HG02840 (cell line): ENCODE results near the gene TAB2.

ENCODE experiments used
- ATAC-seq: cut with Tn5 transposase; IDR thresholded peaks from one replicate; pipeline ENCODE4 v1.9.1; 2021; ENCODE audit warnings: mild to moderate bottlenecking, moderate library complexity, moderate number of reproducible peaks; ENCODE audit not compliant: unreplicated experiment, low FRiP score

Gene TAB2

DNA sequence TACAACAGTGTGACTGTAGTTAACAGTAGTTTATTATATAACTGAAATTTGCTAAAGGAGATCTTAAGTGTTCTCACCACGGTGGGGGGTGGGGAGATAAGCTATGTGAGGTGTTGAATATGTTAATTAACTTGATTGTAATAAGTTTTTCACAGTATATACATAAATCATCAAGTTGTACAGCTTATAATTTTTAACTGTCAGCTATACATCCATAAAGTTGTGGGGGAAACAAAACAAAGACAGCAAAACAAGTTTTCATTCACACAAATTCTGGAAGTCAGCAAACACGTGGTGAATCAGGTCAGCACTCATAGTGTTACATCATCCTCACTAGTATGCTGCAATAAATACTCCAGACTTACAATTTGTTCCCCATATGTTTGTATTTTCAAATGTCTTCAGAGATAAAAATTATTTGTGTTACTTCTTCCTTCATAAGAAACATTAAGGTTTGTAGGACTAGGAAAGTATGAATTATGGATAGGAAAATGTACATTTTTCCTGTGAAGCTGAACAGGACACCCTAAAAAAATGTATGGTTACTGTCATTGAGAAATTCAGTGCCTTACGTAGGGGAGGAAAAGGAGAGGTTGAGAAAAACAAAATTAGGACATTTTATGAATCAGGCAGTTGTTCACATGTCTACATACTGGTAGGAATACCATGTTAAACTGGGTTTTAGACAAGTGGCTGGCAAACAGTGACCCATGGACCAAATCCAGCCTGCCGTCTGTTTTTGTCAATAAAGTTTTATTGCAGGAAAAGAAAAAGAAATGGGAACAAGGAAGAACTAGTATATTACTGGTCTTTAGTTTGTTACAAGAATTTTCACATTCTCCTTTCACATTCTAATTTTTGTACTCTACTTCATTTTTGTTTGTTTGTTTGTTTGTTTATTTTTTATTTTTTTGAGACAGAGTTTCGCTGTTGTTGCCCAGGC is 88.6 kb downstream of the TAB2 start:
- no peak for ATAC-seq

DNA sequence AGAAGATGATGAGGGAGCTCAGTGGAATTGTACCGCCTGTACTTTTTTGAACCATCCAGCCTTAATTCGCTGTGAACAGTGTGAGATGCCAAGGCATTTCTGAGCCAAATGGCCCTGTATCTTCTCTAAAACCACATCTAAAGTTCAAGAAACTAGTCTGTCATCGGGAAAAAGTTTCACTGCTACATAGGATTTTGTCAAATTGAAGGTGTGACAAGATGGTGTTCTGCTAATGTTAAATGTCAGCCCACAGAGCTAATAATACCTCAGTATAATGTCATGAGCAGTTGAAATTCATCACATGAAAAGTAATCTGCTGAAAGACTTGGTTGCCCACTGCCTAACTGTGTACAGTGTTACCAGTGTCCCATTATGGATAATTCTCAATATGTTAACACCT is 92.1 kb downstream of the TAB2 start:
- no peak for ATAC-seq

DNA sequence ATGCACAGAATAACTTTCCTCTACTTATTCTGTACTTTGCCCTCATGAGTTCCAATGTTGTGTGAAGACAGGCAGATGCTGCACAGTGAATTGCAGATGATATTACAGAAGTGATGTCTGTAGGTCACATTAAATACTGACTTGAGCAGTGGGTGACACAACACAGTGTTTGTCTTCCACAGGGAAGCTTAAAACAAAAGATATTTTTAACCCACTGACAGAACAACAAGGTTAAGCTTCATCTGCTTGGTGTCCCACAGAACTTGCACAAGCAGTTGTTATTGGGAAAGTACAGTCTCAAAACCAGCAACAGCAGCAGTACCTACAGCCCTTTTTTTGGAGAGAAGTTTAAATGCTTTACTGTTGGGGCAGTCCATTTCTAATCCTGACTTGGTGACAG is 93.0 kb downstream of the TAB2 start:
- no peak for ATAC-seq

DNA sequence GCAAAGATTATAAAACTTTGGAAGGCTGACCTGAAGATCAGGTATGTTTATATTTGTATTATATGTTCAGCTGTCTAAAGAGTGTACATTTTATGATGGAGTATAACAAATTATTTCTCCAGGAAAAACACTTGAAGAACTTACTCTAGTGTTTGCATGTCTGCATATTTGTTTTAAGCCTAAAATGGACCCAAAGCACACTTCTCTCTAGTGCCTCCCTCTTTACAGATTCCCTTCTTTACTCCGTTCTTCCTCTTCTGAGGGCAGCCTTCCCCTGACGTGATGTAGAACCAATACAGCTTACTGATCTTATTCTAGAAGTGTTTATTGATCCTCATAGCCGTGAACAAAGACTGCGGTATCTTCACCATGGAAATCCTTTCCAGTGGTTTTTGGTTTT is 96.5 kb downstream of the TAB2 start:
- ATAC-seq: no peak

DNA sequence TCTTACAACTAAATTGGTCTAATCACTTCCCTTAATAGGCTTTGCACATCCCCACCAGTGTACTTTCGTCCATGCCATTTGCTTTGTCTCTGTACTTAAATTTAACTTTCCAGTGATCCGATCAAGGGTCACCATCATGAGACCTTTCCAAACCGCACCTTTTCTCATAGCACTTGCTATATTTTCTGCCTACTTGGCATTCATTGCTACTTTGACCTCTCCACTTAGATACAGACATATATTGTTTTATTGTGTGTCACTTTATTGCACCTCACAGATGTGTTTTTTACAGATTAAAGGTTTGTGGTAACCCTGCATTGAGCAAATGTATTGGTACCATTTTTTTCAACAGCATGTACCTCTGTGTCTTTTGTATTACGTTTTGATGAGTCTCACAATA is 97.3 kb downstream of the TAB2 start:
- no peak for ATAC-seq

DNA sequence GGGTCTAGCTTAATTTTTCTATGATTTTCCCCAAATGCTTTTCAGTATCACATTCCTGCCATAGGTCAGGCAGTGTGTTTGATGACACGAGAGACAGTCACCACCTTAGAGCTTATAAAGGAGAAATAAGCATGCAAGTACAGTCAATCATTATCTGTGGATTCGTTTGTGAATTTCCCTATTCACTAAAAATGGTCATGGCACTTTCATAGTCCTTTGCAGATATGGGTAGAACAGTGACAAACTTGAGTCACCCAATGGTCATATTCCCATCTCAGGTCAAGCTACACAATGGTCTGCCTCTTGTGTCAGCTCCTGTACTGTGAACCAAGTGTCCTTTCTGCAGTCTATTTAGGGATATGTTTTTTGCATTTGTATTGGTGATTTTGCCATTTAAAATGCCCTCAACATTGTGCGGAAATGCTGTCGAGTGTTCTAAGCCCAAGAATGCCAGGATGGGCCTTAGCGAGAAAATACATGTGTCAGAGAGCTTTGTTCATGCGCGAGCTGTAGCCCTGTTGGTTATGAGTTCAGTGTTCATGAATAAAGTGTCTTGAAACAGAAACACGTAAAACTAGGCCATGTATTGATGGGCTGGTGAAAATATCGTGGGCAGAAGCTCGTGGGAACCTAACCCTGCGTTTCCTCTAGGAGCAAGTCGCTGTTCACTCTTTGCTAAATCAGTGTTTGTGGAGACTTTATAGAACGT is 102.3 kb downstream of the TAB2 start:
- ATAC-seq: no peak

DNA sequence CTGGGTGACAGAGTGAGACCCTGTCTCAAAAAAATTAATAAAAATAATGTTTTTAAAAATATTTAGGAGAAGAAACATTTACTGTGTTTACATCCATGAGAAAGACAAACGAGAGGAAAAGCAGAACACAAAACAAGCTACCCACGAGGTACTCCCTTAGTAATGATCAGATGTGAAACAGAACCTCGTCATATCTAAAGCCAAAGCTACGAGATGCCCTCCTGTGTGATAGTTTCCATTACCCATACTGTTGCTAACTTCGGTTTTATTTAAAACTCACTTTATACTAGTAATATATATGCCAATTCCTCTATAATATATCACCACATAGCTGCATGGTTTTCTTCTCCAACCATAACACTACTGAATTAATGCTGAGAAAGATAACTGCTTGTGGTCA is 103.6 kb downstream of the TAB2 start:
- no peak for ATAC-seq

DNA sequence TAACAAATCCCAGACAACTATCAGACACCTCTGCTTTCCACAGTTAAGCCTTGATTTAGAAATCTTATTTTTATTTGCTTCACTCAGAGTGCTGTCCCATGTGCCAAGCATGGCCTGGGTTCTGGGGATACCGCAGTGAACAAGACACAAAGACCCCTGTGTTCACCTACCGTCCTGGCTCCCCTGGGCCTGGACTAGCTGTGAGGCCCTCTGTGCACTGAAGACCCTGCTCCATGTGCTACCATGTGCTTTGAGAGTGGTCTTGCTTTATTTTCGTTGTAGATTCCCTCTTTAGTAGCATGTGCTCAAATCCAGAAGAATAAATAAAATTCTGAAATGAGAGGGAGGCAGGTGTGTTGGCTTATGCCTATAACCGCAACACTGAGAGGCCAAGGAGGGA is 105.1 kb downstream of the TAB2 start:
- no peak for ATAC-seq

DNA sequence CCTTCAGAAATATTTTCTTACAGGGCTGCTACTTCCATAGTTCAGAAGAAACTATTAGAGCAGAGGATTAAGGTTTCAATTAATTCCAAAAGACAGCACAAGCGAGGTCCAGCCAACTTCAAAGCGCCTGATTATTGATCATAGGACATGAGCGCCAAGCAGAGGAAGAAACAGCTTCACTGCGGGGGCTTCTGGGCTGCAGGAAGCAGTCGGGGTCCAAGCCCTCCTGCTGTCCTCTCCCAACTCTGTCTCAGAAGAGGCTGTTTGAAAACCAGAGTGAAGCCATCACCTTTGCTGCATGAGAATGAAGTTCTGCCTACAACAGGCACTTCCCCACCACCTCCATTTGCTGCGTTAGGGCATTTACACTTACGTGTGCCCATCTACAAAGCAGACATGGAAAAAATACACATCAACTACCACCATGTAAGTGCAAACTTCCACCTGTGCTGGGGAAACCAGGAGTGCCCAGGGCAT is 106.5 kb downstream of the TAB2 start:
- no peak for ATAC-seq

DNA sequence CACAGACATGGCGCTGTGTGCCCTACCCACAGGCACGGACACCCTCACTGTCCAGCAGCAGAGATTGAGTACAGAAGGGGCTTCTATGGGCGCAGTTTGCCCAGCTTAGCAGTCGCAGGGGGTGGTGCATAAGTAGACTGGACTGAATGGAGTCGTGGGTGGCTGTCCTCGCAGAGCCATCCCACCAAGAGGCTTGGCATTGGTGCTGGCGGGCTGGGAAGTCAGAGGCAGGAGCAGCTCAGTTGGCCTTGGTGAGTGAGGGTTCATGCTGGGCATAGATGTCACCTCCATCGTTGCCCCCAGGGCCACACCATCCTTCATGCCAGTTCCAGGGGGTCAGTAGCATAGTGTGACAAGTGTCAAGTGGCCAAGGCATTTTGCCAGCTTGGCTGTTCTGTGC is 107.7 kb downstream of the TAB2 start:
- ATAC-seq: no peak

DNA sequence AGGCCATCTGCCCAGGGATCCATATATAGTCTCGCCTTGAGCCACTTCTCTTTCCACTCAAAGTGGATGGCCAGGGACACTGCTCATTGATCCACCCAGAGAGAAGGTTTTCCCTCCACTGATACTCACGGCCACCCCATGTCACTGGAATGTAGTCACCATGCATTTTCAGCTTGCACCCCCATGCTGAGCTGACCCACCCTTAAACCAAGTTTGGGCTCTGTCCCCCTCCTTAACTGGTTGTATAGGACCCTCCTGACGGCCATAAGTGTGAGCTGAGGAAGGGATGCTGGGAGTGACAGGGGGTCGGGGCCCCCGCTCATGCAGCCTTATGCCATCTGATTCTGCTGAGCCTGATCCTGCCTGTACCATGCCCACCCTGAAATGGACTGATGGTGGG is 108.2 kb downstream of the TAB2 start:
- no peak for ATAC-seq

DNA sequence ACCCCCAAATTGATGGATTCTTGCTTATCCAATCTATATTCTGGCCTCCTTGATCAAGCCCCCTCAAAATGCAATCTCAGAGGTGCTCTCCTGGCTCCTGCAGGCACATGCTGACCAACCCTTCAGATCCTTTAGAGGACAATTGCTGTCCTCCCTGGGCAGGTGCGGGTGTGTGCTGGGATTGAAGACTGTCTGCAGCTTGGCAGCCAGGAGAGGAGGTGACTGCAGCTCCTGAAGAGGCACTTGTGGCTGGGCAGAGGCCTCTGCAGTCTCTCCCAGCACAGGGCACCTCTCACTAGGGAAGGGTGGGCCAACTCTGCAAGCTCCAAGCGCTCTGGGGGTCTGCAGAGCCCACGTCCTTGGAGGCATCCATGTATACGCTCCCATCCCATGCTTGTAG is 111.1 kb downstream of the TAB2 start:
- no peak for ATAC-seq

DNA sequence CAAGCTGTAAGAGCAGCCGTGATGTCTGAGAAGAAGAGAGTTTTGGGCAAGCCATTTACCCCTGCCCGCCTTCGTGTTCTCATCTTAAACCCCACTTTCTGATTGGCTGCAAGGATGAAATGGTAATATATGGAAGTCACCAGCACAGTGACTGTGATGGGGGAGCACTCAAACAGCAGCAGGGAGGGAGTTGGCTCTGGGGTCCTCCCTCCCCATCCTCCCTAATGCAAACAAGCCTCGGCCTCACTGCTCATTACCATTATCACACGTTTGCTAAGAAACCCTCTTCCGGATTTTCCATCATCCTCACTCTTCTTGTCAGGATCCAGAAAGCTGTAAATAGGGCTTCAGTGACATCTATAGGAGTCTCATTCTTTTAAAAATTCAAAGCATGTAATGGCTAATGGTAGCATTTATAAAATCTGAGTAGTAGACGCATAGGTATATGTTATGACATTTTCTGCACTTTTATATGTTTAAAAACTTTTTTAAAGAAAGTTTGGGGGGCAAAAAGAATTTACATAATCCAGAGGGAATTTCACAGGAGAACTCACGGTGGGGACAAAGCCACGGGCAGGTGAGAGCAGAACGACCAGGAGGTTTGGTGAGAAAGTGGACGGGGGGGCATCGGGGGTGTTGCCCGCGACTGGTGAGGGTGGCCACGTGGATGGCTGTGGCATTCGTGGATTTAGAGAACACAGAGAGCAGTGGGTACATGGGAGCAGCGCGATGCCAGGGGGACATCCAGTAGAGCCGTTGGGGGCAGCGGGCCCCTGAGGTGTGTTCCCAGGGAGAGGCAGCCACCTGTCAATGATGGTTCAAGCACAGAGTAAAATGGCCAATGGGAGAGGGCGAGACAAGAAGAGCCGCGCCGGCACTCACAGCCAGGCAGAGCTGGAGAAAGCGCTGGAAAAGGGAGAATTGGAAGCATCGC is 112.2 kb downstream of the TAB2 start:
- no peak for ATAC-seq

DNA sequence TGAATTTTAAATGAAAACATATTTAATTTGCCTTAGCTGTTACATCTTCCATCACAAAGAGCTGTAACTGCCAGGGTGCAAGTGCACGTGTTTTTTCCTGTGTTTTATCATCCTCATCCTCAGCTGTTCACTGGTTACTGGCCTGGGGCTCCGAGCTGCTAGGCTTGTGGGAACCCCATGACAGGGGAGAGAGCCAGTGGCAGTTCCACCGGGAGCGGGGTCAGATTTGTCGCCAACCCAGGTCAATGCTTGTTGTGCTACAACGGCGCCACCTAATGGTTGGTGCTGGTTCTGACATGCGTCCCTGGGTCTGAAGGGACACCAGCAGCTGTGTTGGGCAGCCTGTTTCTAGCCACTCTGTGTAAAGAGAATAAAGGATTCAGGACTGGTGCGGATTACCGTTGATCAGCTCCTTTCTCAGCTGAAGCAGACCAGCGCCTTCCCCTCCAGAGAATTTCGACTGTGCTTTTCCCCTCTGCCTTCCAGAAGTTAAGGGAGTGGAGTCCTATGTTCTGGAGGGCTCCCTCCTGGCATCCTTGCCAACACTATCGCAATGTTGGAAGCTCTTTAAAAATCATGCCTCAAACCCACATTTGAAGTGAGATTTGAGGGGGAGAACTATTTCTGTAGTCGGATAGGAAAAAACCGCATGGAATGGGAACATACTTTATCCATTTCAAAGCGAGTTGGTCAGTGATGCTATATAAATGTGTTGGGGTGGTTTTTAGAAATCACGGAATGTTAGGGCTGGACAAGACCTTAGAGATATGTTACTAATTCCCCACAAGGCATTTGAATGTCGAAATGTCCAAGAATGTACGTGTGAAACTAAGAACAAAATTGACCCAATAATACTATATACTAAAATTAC is 114.6 kb downstream of the TAB2 start:
- ATAC-seq: no peak

DNA sequence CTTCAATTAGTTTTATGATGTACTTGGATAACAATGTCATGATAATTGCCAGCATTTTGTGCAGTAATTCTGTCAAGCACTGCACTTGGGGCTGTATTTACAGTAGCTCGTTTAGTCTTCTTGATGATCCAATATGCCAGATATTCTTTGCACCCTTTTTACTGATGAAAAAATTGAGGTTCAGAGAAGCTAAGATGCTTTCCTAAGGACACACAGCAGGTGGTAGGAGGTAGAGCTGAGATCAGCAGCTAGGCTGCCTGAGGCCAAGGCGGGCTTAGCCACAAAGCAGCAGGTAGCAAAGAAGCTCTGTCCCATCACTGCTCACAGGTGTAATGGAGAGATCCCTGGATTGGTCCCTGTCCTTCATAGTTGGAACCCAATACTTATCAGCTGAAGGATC is 115.9 kb downstream of the TAB2 start:
- ATAC-seq: no peak

DNA sequence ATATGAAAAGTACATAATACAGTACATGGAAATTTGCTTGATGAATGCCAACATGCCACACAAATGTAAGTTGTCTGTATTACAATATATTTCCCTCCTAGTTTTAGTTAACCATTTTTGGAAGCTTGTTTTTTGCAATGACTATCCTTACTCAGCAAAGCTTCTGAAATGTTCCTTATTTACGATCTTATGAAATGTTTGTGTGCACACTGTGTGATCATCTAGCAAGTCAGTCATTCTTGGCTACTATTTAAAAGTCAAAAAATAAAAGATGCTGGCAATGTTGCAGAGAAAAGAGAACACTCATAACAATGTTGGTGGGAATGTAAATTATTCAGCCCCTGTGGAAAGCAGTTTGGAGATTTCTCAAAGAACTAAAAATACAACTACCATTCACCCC is 116.4 kb downstream of the TAB2 start:
- ATAC-seq: no peak

DNA sequence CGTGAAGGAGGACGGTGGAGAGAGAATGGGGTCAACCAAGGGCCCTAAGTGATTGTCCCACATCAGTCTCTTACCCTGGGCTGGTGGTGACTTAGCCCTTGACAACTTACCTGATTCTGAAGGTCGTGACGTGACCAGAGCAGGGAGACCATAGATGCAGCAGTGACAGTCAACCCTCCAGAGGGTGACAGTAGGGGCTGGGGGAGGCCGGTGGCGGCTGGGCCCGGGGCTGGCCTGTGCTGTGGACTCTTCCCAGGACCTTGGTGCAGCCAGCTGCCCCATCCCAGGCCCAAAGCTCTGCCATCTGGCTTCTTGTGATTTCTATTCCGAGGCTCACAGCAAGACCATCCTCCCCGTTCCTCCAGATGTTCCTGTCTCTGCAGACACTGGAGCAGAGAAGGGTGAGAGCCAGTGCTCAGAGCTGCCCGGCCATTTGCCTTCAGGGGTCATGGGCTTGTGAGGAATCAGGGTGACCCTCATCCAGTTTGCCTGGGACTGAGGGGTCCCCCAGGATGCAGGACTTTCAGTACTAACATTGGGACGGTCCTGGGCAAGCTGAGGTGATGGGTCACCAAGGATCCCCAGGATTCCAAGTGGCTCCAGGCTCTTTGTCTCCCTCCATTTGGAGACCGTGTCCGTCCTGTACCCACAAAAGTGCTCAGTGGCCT is 118.5 kb downstream of the TAB2 start:
- ATAC-seq: no peak

DNA sequence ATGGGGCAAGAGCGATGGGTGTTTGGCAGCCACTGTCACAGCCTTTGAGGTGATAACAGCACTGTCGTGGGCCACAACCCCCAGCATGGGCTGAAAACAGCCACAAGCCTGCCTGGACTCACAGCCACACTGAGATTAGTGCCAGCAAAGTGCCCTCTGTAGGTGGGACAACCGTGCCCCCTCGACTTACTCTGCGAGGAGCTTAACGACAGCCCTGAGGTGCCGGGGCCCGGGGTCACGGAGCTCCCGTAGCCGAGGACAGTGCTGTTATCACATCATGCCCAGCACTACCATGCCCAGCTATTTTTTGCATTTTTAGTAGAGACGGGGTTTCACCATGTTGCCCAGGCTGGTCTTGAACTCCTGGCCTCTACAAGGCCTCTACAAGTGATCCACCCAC is 119.1 kb downstream of the TAB2 start:
- ATAC-seq: no peak

DNA sequence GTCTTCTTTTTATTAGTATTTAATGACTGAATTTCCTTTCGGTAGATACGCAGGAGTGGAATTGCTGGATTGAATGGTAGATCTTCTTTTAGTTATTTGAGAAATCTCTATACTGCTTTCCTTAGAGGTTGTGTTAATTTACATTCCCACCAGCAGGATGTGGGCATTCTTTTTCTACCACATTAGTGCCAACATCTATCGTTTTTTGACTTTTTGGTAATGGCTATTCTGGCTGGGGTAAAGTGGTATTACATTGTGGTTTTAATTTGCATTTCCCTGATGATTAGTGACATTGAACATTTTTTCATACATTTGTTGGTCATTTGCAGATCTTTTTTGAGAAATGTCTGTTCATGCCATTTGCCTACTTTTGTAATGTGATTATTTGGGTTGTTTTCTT is 119.7 kb downstream of the TAB2 start:
- no peak for ATAC-seq
